Measurements from ENCODE around the gene PDZK1IP1.
"Not testable (repeated sequence)": the region's sequence is repeated elsewhere in the genome, so short reads cannot be mapped to it uniquely, and the experiment has no call there.

Gene PDZK1IP1

GRCh38 chr1:47180603-47181094, 9.2 kb downstream of the PDZK1IP1 start:
- no peak for DNase-seq

GRCh38 chr1:47179988-47180563, 9.8 kb downstream of the PDZK1IP1 start:
- DNase-seq = no peak

- peak; percentile 56 for DNase-seq
Measured at GRCh38 chr1:47179017-47179987, 10.5 kb downstream of the PDZK1IP1 start.

- DNase-seq = no peak
Measured at GRCh38 chr1:47178654-47179016, 11.2 kb downstream of the PDZK1IP1 start.

GRCh38 chr1:47178020-47178419, 11.8 kb downstream of the PDZK1IP1 start:
- no peak for DNase-seq

- peak; percentile 63 for DNase-seq
Measured at GRCh38 chr1:47175227-47175934, 14.5 kb downstream of the PDZK1IP1 start.

- no peak for DNase-seq
Measured at GRCh38 chr1:47174656-47175020, 15.2 kb downstream of the PDZK1IP1 start.

- DNase-seq = no peak
Measured at GRCh38 chr1:47172782-47173181, 17.1 kb downstream of the PDZK1IP1 start.

GRCh38 chr1:47164552-47164951, 25.3 kb downstream of the PDZK1IP1 start:
- DNase-seq = no peak

- DNase-seq = no peak
Measured at GRCh38 chr1:47161298-47162040, 28.4 kb downstream of the PDZK1IP1 start.

GRCh38 chr1:47160716-47161115, 29.1 kb downstream of the PDZK1IP1 start:
- no peak for DNase-seq

GRCh38 chr1:47157957-47158356, 31.9 kb downstream of the PDZK1IP1 start:
- DNase-seq = not testable (repeated sequence)

- DNase-seq = not testable (repeated sequence)
Measured at GRCh38 chr1:47156457-47156856, 33.4 kb downstream of the PDZK1IP1 start.

GRCh38 chr1:47149162-47149561, 40.7 kb downstream of the PDZK1IP1 start:
- DNase-seq = not testable (repeated sequence)

- DNase-seq = no peak
Measured at GRCh38 chr1:47147047-47147785, 42.6 kb downstream of the PDZK1IP1 start.

GRCh38 chr1:47146495-47146894, 43.3 kb downstream of the PDZK1IP1 start:
- not testable (repeated sequence) for DNase-seq

- not testable (repeated sequence) for DNase-seq
Measured at GRCh38 chr1:47143654-47144053, 46.2 kb downstream of the PDZK1IP1 start.

GRCh38 chr1:47140358-47140757, 49.5 kb downstream of the PDZK1IP1 start:
- DNase-seq = not testable (repeated sequence)

GRCh38 chr1:47137925-47138615, 51.8 kb downstream of the PDZK1IP1 start:
- no peak for DNase-seq

GRCh38 chr1:47137198-47137597, 52.6 kb downstream of the PDZK1IP1 start, which contains the start of gene CYP4A22:
CYP4A22 (plus strand) TSS chr1:47137441; CDS start chr1:47137486, 45 bp downstream.
- DNase-seq = no peak
